ENCODE measurements around the gene SNPH.
"Not testable (repeated sequence)": the region's sequence is repeated elsewhere in the genome, so short reads cannot be mapped to it uniquely, and the experiment has no call there.

SNPH gene

GRCh38 chr20:1266167-1266973 lies at the start of gene SNPH:
Gene SNPH (plus strand): TSS chr20:1266294. CDS start chr20:1296240, 29,946 bp downstream.
- peak; percentile 68 for DNase-seq

GRCh38 chr20:1216527-1217427 lies 49.3 kb upstream of the SNPH start:
- not testable (repeated sequence) for DNase-seq

GRCh38 chr20:1222750-1223149 lies 43.3 kb upstream of the SNPH start:
- not testable (repeated sequence) for DNase-seq

- no peak for DNase-seq
Measured at GRCh38 chr20:1224205-1224890, 41.7 kb upstream of the SNPH start.

GRCh38 chr20:1225263-1225782 lies 40.8 kb upstream of the SNPH start:
- DNase-seq: peak; percentile 90

GRCh38 chr20:1225783-1226654 lies 40.1 kb upstream of the SNPH start, which contains the start of gene RAD21L1:
Gene RAD21L1 (plus strand): TSS chr20:1226044. CDS start chr20:1228454, 2,410 bp downstream.
- peak; percentile 76 for DNase-seq

GRCh38 chr20:1229541-1229940 lies 36.6 kb upstream of the SNPH start:
- no peak for DNase-seq

- DNase-seq: no peak
Measured at GRCh38 chr20:1232286-1233111, 33.6 kb upstream of the SNPH start.

- no peak for DNase-seq
Measured at GRCh38 chr20:1240549-1240948, 25.5 kb upstream of the SNPH start.

GRCh38 chr20:1241456-1241855 lies 24.6 kb upstream of the SNPH start:
- DNase-seq: no peak

- no peak for DNase-seq
Measured at GRCh38 chr20:1242099-1242498, 24.0 kb upstream of the SNPH start.

GRCh38 chr20:1242530-1242929 lies 23.6 kb upstream of the SNPH start:
- DNase-seq: no peak

GRCh38 chr20:1245578-1245977 lies 20.5 kb upstream of the SNPH start:
- no peak for DNase-seq

GRCh38 chr20:1247689-1248088 lies 18.4 kb upstream of the SNPH start:
- no peak for DNase-seq

GRCh38 chr20:1250282-1250681 lies 15.8 kb upstream of the SNPH start:
- DNase-seq: not testable (repeated sequence)

GRCh38 chr20:1252416-1252815 lies 13.7 kb upstream of the SNPH start:
- no peak for DNase-seq

- no peak for DNase-seq
Measured at GRCh38 chr20:1254254-1254653, 11.8 kb upstream of the SNPH start.

- no peak for DNase-seq
Measured at GRCh38 chr20:1255675-1256074, 10.4 kb upstream of the SNPH start.

GRCh38 chr20:1263853-1264252 lies 2.2 kb upstream of the SNPH start:
- DNase-seq: no peak

GRCh38 chr20:1264727-1265126 lies 1.4 kb upstream of the SNPH start:
- DNase-seq: no peak
